ENCODE results near the gene HECTD1.
"Not testable (repeated sequence)": the region's sequence is repeated elsewhere in the genome, so short reads cannot be mapped to it uniquely, and the experiment has no call there.

The HECTD1 gene

GRCh38 chr14:31224808-31225207, 17.2 kb upstream of the HECTD1 start:
- no peak for DNase-seq

- DNase-seq, result no peak
These were observed 15.7 kb upstream of the HECTD1 start for GRCh38 chr14:31223331-31223730.

GRCh38 chr14:31222834-31223233, 15.2 kb upstream of the HECTD1 start:
- no peak for DNase-seq

- DNase-seq, result no peak
These were observed 13.7 kb upstream of the HECTD1 start for GRCh38 chr14:31221266-31221665.

GRCh38 chr14:31219169-31219568, 11.6 kb upstream of the HECTD1 start:
- DNase-seq, result no peak

GRCh38 chr14:31216359-31216758, 8.8 kb upstream of the HECTD1 start:
- DNase-seq, result no peak

- no peak for DNase-seq
These were observed 5.3 kb upstream of the HECTD1 start for GRCh38 chr14:31212893-31213292.

GRCh38 chr14:31209605-31210004, 2.0 kb upstream of the HECTD1 start:
- DNase-seq, result no peak

- no peak for DNase-seq
These were observed 1.2 kb upstream of the HECTD1 start for GRCh38 chr14:31208546-31209424.

GRCh38 chr14:31207287-31207754, 272 bp downstream of the HECTD1 start:
- DNase-seq, result no peak

GRCh38 chr14:31206536-31207286, 882 bp downstream of the HECTD1 start:
- DNase-seq, result no peak

- no peak for DNase-seq
These were observed 1.7 kb downstream of the HECTD1 start for GRCh38 chr14:31205681-31206535.

GRCh38 chr14:31204593-31205534, 2.7 kb downstream of the HECTD1 start:
- no peak for DNase-seq

GRCh38 chr14:31203899-31204592, 3.5 kb downstream of the HECTD1 start:
- not testable (repeated sequence) for DNase-seq

GRCh38 chr14:31203414-31203742, 4.2 kb downstream of the HECTD1 start:
- no peak for DNase-seq

GRCh38 chr14:31201111-31201510, 6.5 kb downstream of the HECTD1 start:
- DNase-seq, result no peak

GRCh38 chr14:31200702-31200990, 6.9 kb downstream of the HECTD1 start:
- DNase-seq, result no peak

GRCh38 chr14:31197671-31198070, 9.9 kb downstream of the HECTD1 start:
- no peak for DNase-seq

GRCh38 chr14:31196839-31197492, 10.6 kb downstream of the HECTD1 start:
- DNase-seq, result no peak

GRCh38 chr14:31194661-31195060, 12.9 kb downstream of the HECTD1 start:
- no peak for DNase-seq

- no peak for DNase-seq
These were observed 13.5 kb downstream of the HECTD1 start for GRCh38 chr14:31194095-31194494.
